GM15510 (cell line): ENCODE results near the gene GPC5.

Experiments used
- POLR2A ChIP-seq: IDR thresholded peaks from 3 replicates; pipeline ENCODE4 v1.6.1; 2011; ENCODE audit warnings: borderline replicate concordance; ENCODE audit not compliant: insufficient read length; ENCODE audit errors: extremely low read depth

GPC5 gene

GRCh38 chr13:92224052-92224821, 825.8 kb downstream of the GPC5 start:
- no peak for TF ChIP-seq POLR2A

GRCh38 chr13:92224825-92225224, 826.4 kb downstream of the GPC5 start:
- TF ChIP-seq POLR2A, result no peak

DNA sequence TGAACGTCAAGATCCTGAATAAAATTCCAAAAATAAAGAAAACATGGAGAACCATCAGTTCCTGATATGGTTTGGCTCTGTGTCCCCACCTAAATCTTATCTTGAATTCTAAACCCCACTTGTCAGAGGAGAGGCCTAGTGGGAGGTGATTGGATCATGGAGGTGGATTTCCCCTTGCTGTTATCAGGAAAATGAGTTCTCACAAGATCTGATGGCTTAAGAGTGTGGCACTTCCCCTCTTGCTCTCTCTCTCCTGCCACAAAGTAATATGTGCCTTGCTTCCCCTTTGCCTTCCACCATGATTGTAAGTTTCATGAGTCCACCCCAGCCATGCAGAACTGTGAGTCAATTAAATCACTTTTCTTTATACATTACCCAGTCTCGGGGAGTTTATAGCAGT, 827.4 kb downstream of the GPC5 start:
- no peak for TF ChIP-seq POLR2A

DNA sequence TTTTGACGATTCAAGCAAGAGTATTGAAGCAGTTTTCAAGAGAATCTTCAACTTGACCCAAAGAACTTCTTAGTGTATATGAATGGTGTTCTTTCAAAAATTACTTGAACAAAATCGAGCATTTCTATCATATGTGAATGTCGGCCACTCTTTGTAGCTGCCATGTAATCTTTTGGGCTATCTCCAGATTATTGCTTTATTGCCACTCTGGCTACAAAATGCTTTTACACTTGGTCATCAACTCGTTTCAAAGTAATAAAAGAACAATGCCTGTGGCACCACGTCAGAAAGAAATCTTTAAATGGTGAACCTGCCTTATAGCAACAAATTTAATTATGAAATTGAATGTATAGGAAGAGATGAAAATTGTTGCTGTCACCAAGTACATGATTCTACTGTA, 834.5 kb downstream of the GPC5 start:
- TF ChIP-seq POLR2A, result no peak

DNA sequence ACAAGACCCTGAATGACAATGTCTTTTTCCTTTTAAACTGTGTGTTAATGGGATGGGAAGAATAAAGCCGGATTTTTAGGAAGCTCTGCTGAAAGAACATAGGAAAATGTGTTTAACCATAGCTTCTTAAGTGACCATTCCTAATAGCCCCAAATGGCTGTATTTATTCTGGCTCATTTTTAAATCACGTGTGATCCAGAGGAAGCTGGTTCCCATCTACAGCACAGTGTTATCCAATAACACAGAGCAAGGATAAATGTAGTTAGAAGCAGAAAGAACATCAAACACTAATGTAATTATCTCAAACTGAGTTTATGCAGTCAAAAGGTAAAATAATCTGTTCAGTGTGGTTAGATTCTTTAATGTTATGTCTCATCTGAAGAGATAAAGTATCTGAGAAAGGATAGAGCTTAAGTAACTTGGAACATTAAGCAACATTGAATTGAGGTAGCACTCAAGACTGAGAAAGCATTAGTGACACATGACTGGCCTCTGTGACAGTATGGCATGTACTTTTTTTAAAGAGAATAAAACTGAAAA, 853.3 kb downstream of the GPC5 start:
- no peak for TF ChIP-seq POLR2A

GRCh38 chr13:92255526-92255925, 857.1 kb downstream of the GPC5 start:
- TF ChIP-seq POLR2A, result no peak

- TF ChIP-seq POLR2A, result no peak
Observed at GRCh38 chr13:92256211-92256610, 857.8 kb downstream of the GPC5 start.

DNA sequence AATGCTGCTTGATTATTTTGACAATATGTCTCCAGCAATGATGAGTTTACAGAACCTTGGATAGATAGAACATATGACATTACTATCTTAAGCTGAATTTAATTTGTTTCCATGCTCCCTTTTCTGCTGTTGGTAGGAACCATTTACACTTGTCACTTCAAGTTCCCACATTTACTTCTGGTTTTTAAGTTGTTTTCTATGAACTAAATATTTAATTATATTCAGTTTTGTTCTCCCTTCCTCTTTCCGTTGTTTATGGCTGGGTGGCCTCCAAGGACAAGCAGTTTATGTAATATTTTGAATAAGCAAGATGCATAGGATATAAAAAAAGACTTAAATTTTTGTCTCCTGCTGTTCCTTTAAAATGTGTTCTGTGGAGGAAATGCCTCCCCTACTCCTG, 860.6 kb downstream of the GPC5 start:
- no peak for TF ChIP-seq POLR2A

DNA sequence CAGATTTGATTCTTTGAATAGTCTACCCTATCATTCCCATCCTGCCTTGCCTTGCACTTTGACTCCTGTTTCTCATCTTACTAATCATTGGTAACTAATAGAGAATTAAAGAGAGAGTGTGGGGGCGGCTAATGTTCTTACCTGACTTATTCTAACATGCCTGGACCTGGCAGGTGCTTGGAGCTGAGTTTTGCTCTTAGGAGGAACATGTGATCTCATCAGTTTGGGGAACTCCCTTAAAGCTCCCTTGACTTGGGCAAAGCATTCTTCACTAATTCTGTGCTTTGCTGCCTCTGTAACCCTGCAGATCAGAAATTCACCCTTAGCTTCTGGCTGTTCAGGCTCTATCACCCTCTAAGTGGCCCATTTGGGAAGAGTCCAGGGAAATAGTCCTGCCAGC, 861.1 kb downstream of the GPC5 start:
- no peak for TF ChIP-seq POLR2A

- TF ChIP-seq POLR2A, result no peak
Observed at GRCh38 chr13:92260363-92260762, 861.9 kb downstream of the GPC5 start.

DNA sequence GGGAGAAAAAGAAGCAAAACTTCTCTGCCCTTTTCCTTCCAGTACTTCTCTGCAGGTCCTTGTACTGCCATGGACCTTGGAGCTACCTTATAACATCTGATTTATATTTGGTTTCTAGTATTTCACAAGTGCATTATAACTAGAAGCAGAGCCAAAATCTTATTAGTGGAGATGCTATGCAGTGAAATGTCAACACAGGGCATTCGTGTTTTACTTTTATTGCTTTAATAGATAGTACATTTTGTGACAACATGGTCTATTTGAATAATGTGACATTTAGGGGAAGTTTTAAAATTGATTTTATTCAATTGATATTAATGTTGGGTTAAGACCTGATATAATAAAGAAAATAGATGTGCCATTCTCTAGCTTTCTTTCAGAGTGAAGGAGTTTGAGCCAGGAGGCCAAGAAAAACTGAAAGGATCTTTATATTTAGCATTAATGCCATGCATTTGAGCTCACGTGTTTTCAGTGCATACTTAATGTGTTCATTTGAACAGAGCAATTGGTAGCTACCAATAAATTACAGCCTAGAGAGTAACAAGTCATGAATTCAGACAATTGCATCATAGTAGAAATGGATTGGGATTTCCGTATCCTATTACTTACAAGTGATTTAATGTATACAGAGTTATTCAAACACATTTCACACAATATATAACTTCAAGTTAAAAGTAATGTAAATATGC, 863.8 kb downstream of the GPC5 start:
- no peak for TF ChIP-seq POLR2A

- no peak for TF ChIP-seq POLR2A
Observed at GRCh38 chr13:92265408-92265807, 867.0 kb downstream of the GPC5 start.

DNA sequence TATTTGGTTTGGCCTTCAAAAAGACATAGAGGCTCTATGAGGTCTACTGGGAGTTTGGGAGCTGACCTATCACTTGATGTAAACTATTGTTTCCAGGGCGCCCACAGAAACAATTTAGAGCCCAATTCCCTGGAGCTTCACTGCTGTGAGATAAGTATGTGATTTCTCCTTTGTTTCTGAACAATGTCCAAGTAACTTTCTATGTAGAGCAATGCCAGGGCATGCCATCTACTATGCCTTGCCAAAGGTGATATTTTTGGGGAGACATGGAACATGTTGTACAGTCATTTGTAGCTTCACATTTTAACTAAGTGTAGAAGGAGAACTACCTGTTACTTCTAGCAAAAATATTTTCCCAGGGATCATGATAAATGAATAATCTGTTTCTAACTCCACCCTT, 872.6 kb downstream of the GPC5 start:
- no peak for TF ChIP-seq POLR2A

DNA sequence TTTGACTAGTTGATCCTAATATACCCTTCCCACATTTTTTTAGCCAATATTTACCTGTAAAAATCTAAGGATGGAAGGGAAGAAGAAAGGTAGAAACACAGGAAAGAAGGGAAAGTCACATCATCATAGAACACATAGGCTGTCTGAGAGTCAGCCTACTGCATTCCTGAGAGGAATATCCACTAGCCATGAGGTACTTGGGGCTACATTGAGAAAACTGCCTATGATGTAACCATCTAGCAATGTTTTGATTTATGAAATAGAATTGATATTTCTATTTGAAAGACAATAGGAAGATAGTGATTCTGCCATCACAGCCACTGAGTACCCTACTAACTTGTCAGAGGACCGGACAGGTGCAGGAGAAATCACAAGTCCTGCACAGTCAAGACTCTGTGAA, 873.8 kb downstream of the GPC5 start:
- no peak for TF ChIP-seq POLR2A

GRCh38 chr13:92297971-92298942, 899.8 kb downstream of the GPC5 start:
- no peak for TF ChIP-seq POLR2A
